Adipose tissue (tissue), 3 donors: ENCODE measurements around the gene IGFALS. TPM values are rescaled to one million over a fixed set of nuclear protein-coding genes. Genes with fewer than 3 reads are reported as not detected.

Experiments
- H3K27ac ChIP-seq: one replicate; pipeline ENCODE4 v1.5.1; 2013; ENCODE audit warnings: low read depth, low read length
- WGBS, 3 donors: extraction: QIAGEN DNeasy Blood & Tissue Kit; methylation state at CpG; one replicate each; pipeline ENCODE4 v1.1.7; 2013; 5-methylcytosine and 5-hydroxymethylcytosine counted together
- polyA plus RNA-seq, 3 donors: library from polyadenylated mRNA; stranded (reverse); fragments of 200-250 nt; gene quantifications; one replicate each; pipeline ENCODE4 v1.2.3, GENCODE V29; 2013
- donor health status: healthy with polysubstance abuse.
- donor health status: Bipolar disorder and iron deficiency.
- donor health status: healthy.

IGFALS gene
- polyA plus RNA-seq, 3 donors, result 0.45 to 1.5 (median 1.4) TPM

- WGBS, 3 donors, result 90 to 94% (median 90%) methylated on average over 11 to 15 of the region's 15 CpGs
- H3K27ac ChIP-seq, result no peak overlapping the region
These were observed 32.6 kb downstream of the IGFALS start for GRCh38 chr16:1760911-1761310.

GRCh38 chr16:1759511-1759910 lies 34.0 kb downstream of the IGFALS start:
- H3K27ac ChIP-seq, result no peak overlapping the region
- 94 to 96% (median 95%) methylated on average over 21 of the region's 21 CpGs for WGBS, 3 donors

GRCh38 chr16:1758923-1759322 lies 34.6 kb downstream of the IGFALS start:
- H3K27ac ChIP-seq, result no peak overlapping the region
- WGBS, 3 donors, result 92 to 95% (median 93%) methylated on average over 18 of the region's 18 CpGs

- WGBS, 3 donors, result 86 to 95% (median 91%) methylated on average over 33 to 37 of the region's 37 CpGs
These were observed 35.6 kb downstream of the IGFALS start for GRCh38 chr16:1757714-1758461.

GRCh38 chr16:1754204-1754603 lies 39.3 kb downstream of the IGFALS start:
- H3K27ac ChIP-seq, result no peak overlapping the region
- WGBS, 3 donors, result 89 to 96% (median 96%) methylated on average over 12 of the region's 12 CpGs

More at GRCh38 chr16:1757714-1758461, 35.6 kb downstream of the IGFALS start:
- H3K27ac ChIP-seq, result no peak overlapping the region

- WGBS, 3 donors, result 93 to 96% (median 94%) methylated on average over 14 of the region's 14 CpGs
- H3K27ac ChIP-seq, result no peak overlapping the region
These were observed 40.7 kb downstream of the IGFALS start for GRCh38 chr16:1752853-1753252.

GRCh38 chr16:1751946-1752345 lies 41.6 kb downstream of the IGFALS start:
- WGBS, 3 donors, result 93 to 95% (median 95%) methylated on average over 16 of the region's 16 CpGs
- no peak overlapping the region for H3K27ac ChIP-seq

- WGBS, 3 donors, result 95 to 96% (median 96%) methylated on average over 29 of the region's 29 CpGs
These were observed 44.1 kb downstream of the IGFALS start for GRCh38 chr16:1749152-1750117.

GRCh38 chr16:1747934-1748333 lies 45.6 kb downstream of the IGFALS start:
- H3K27ac ChIP-seq, result no peak overlapping the region
- 82 to 84% (median 83%) methylated on average over 11 of the region's 11 CpGs for WGBS, 3 donors

More at GRCh38 chr16:1749152-1750117, 44.1 kb downstream of the IGFALS start:
- no peak overlapping the region for H3K27ac ChIP-seq

GRCh38 chr16:1746693-1747195 lies 46.8 kb downstream of the IGFALS start:
- whole genome bisulfite sequencing, 3 donors, result 90 to 93% (median 93%) methylated on average over 30 to 31 of the region's 31 CpGs
- no peak overlapping the region for H3K27ac ChIP-seq

GRCh38 chr16:1745900-1746692 lies 47.4 kb downstream of the IGFALS start:
- 94 to 95% (median 95%) methylated on average over 28 to 29 of the region's 29 CpGs for WGBS, 3 donors
- H3K27ac ChIP-seq, result no peak overlapping the region

GRCh38 chr16:1745181-1745899 lies 48.2 kb downstream of the IGFALS start:
- H3K27ac ChIP-seq, result no peak overlapping the region
- WGBS, 3 donors, result 89 to 93% (median 92%) methylated on average over 25 of the region's 25 CpGs

- 89 to 93% (median 92%) methylated on average over 23 to 24 of the region's 24 CpGs for WGBS, 3 donors
- H3K27ac ChIP-seq, result no peak overlapping the region
These were observed 49.1 kb downstream of the IGFALS start for GRCh38 chr16:1744338-1744840.

GRCh38 chr16:1743376-1744337 lies 49.8 kb downstream of the IGFALS start:
- 88 to 92% (median 91%) methylated on average over 32 of the region's 32 CpGs for WGBS, 3 donors
- H3K27ac ChIP-seq, result no peak overlapping the region

GRCh38 chr16:1741553-1742165 lies 51.8 kb downstream of the IGFALS start:
- H3K27ac ChIP-seq, result no peak overlapping the region
- WGBS, 3 donors, result 91 to 95% (median 94%) methylated on average over 16 to 19 of the region's 19 CpGs
